Astrocyte (in vitro differentiated cells and primary cell): ENCODE results near the gene HS6ST1. TPM values are rescaled to one million over a fixed set of nuclear protein-coding genes. Genes with fewer than 3 reads are reported as not detected.

Source experiments
- DNase-seq: peaks from one replicate; pipeline ENCODE4 v3.0.0-alpha.2; 2010; ENCODE audit warnings: low read depth
- FAIRE-seq: peaks from 2 replicates; lab custom pipeline; 2011; peaks lifted over from hg19 to GRCh38; lab: Jason Lieb, UNC
- H2AFZ ChIP-seq: 2 replicates; pipeline ENCODE4 v1.6.0; 2012; ENCODE audit warnings: low read depth, low read length, inconsistent platforms
- H3K27ac ChIP-seq: 2 replicates; pipeline ENCODE4 v1.5.1; 2011; ENCODE audit warnings: low read depth, low read length, inconsistent platforms
- H3K27me3 ChIP-seq: 2 replicates; pipeline ENCODE4 v1.6.0; 2011; ENCODE audit warnings: low read length, inconsistent platforms; ENCODE audit not compliant: insufficient read depth
- H3K36me3 ChIP-seq: 2 replicates; pipeline ENCODE4 v1.5.1; 2011; ENCODE audit warnings: low read length, inconsistent platforms; ENCODE audit not compliant: insufficient read depth
- H3K4me1 ChIP-seq: 2 replicates; pipeline ENCODE4 v1.5.1; 2011; ENCODE audit warnings: low read length, inconsistent platforms; ENCODE audit not compliant: insufficient read depth
- H3K4me2 ChIP-seq: 2 replicates; pipeline ENCODE4 v1.6.0; 2012; ENCODE audit warnings: low read length, inconsistent platforms
- H3K4me3 ChIP-seq: 2 replicates; pipeline ENCODE4 v1.5.1; 2011; ENCODE audit warnings: low read depth, mild to moderate bottlenecking, low read length, inconsistent platforms; ENCODE audit not compliant: insufficient read depth
- H3K79me2 ChIP-seq: 2 replicates; pipeline ENCODE4 v1.6.0; 2012; ENCODE audit warnings: mild to moderate bottlenecking, low read length, inconsistent platforms; ENCODE audit not compliant: insufficient read depth
- H3K9ac ChIP-seq: 2 replicates; pipeline ENCODE4 v1.6.0; 2012; ENCODE audit warnings: mild to moderate bottlenecking, low read length, inconsistent platforms
- H3K9me3 ChIP-seq: 2 replicates; pipeline ENCODE4 v1.5.1; 2012; ENCODE audit warnings: low read depth, mild to moderate bottlenecking, low read length, inconsistent platforms; ENCODE audit not compliant: insufficient read depth
- H4K20me1 ChIP-seq: 2 replicates; pipeline ENCODE4 v1.6.0; 2012; ENCODE audit warnings: low read length, inconsistent platforms; ENCODE audit not compliant: insufficient read depth
- H3K27ac Mint-ChIP-seq: one replicate; pipeline ENCODE4 v1.8.0; 2021; ENCODE audit warnings: mild to moderate bottlenecking, mixed read lengths; ENCODE audit not compliant: unreplicated experiment
- H3K27me3 Mint-ChIP-seq: one replicate; pipeline ENCODE4 v1.8.0; 2021; ENCODE audit warnings: low read depth, mixed read lengths; ENCODE audit not compliant: unreplicated experiment
- H3K36me3 Mint-ChIP-seq: one replicate; pipeline ENCODE4 v1.8.0; 2021; ENCODE audit warnings: low read depth, mixed read lengths; ENCODE audit not compliant: unreplicated experiment
- H3K4me1 Mint-ChIP-seq: one replicate; pipeline ENCODE4 v1.8.0; 2021; ENCODE audit warnings: low read depth, mixed read lengths; ENCODE audit not compliant: unreplicated experiment
- H3K4me3 Mint-ChIP-seq: one replicate; pipeline ENCODE4 v1.8.0; 2021; ENCODE audit warnings: mild to moderate bottlenecking, moderate library complexity, mixed read lengths; ENCODE audit not compliant: unreplicated experiment
- H3K9me3 Mint-ChIP-seq: one replicate; pipeline ENCODE4 v1.8.0; 2021; ENCODE audit warnings: mild to moderate bottlenecking, mixed read lengths; ENCODE audit not compliant: unreplicated experiment
- CTCF ChIP-seq: IDR thresholded peaks from 2 replicates; pipeline ENCODE4 v1.5.1; 2011; ENCODE audit warnings: low read depth, mild to moderate bottlenecking, inconsistent platforms, low read length, moderate library complexity; ENCODE audit not compliant: insufficient read depth
- EZH2 ChIP-seq: IDR thresholded peaks from 2 replicates; pipeline ENCODE4 v1.6.1; 2012; ENCODE audit warnings: mild to moderate bottlenecking, low read length, inconsistent platforms; ENCODE audit not compliant: insufficient read depth
- total RNA-seq: library from RNA; stranded (reverse); gene quantifications from 2 replicates; pipeline ENCODE4 v1.2.1, GENCODE V29; 2021

Gene HS6ST1
- total RNA-seq, 1 donor from 2014 or later, result 20.5 TPM

GRCh38 chr2:128348701-128349100 is 30.0 kb upstream of the HS6ST1 start:
- peaks cover 14% of the 10 kb centered on the region for H3K4me1 ChIP-seq
- Mint-ChIP-seq H3K27ac (no peak overlapping the region), H3K36me3 (no peaks in the 10 kb centered on the region), H3K27me3 (peaks cover 6% of the 10 kb centered on the region), H3K9me3 (peaks cover 4% of the 10 kb centered on the region), H3K4me3 (no peak overlapping the region), H3K4me1 (peaks cover 11% of the 10 kb centered on the region)
- H3K27me3 ChIP-seq, result no peaks in the 10 kb centered on the region
- no peak overlapping the region for H3K4me2 ChIP-seq
- no peak for FAIRE-seq
- H3K36me3 ChIP-seq, result no peaks in the 10 kb centered on the region
- no peaks in the 10 kb centered on the region for H3K79me2 ChIP-seq
- no peak overlapping the region for H3K9ac ChIP-seq
- H3K27ac ChIP-seq, result no peak overlapping the region
- H3K4me3 ChIP-seq, result no peak overlapping the region
- no peak for TF ChIP-seq CTCF
- TF ChIP-seq EZH2, result no peak
- H4K20me1 ChIP-seq, result no peaks in the 10 kb centered on the region
- no peak for DNase-seq
- H3K9me3 ChIP-seq, result peaks cover 3% of the 10 kb centered on the region
- H2AFZ ChIP-seq, result no peak overlapping the region

- DNase-seq, result peak; percentile 64
- peaks cover 6% of the 10 kb centered on the region for H3K9me3 Mint-ChIP-seq
- H3K9me3 ChIP-seq, result peaks cover 3% of the 10 kb centered on the region
- H3K4me3 ChIP-seq, result no peak overlapping the region
- H3K27ac Mint-ChIP-seq, result peak overlapping the region; percentile 48
- peaks cover 14% of the 10 kb centered on the region for H3K4me1 ChIP-seq
- H3K9ac ChIP-seq, result peak overlapping the region; percentile 44
- no peaks in the 10 kb centered on the region for H3K27me3 ChIP-seq
- peak overlapping the region; percentile 75 for H2AFZ ChIP-seq
- H3K4me1 Mint-ChIP-seq, result peaks cover 11% of the 10 kb centered on the region
- no peaks in the 10 kb centered on the region for H3K36me3 ChIP-seq
- peak overlapping the region; percentile 31 for H3K4me2 ChIP-seq
- no peaks in the 10 kb centered on the region for H3K79me2 ChIP-seq
- H3K27me3 Mint-ChIP-seq, result peaks cover 6% of the 10 kb centered on the region
- no peaks in the 10 kb centered on the region for H4K20me1 ChIP-seq
- H3K36me3 Mint-ChIP-seq, result no peaks in the 10 kb centered on the region
- TF ChIP-seq CTCF (no peak), EZH2 (no peak)
- FAIRE-seq, result no peak
- no peak overlapping the region for H3K4me3 Mint-ChIP-seq
- no peak overlapping the region for H3K27ac ChIP-seq
Observed at GRCh38 chr2:128347701-128348539, 29.3 kb upstream of the HS6ST1 start.

DNA sequence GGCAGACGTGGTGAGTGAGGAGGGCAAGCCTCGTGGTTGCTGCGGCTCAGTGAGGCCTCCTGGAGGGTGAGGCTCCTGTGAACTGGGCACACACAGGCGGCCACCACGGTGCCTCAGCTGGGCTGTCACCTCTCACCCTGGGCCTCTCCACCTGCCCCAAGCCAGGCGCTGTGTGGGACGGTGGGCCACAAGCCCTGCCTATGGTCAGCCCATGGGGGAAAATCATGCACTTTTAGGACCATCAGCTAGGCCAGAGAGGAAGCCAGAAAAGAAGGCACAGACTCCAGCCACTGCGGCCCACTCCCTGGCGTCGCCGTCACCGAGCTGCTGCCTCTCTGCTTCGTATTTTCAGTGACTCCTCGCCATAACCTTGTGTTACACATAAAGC is 28.5 kb upstream of the HS6ST1 start:
- H3K4me2 ChIP-seq, result no peak overlapping the region
- H3K79me2 ChIP-seq, result no peaks in the 10 kb centered on the region
- H2AFZ ChIP-seq, result no peak overlapping the region
- Mint-ChIP-seq H3K4me3 (no peak overlapping the region), H3K4me1 (peaks cover 11% of the 10 kb centered on the region), H3K9me3 (peaks cover 6% of the 10 kb centered on the region), H3K27me3 (peaks cover 6% of the 10 kb centered on the region), H3K27ac (no peak overlapping the region), H3K36me3 (no peaks in the 10 kb centered on the region)
- H3K4me1 ChIP-seq, result peaks cover 14% of the 10 kb centered on the region
- no peak overlapping the region for H3K27ac ChIP-seq
- DNase-seq (no peak), FAIRE-seq (no peak)
- no peaks in the 10 kb centered on the region for H3K27me3 ChIP-seq
- no peaks in the 10 kb centered on the region for H3K36me3 ChIP-seq
- no peak overlapping the region for H3K4me3 ChIP-seq
- H4K20me1 ChIP-seq, result no peaks in the 10 kb centered on the region
- H3K9me3 ChIP-seq, result peaks cover 3% of the 10 kb centered on the region
- no peak overlapping the region for H3K9ac ChIP-seq
- TF ChIP-seq CTCF (no peak), EZH2 (no peak)
